Hepatocyte (in vitro differentiated cells): ENCODE measurements around the gene GTF3A. TPM values are rescaled to one million over a fixed set of nuclear protein-coding genes. Genes with fewer than 3 reads are reported as not detected.

Experiments
- DNase-seq: peaks from one replicate; pipeline ENCODE4 v3.0.0-alpha.2; 2016; ENCODE audit warnings: low spot score
- H2AFZ ChIP-seq: fragments of 200-600 bp; sonication (generic); 2 replicates; pipeline ENCODE4 v1.6.0; 2016; ENCODE audit warnings: antibody characterized with exemption, mild to moderate bottlenecking
- H3K27ac ChIP-seq: fragments of 200-600 bp; sonication (generic); 2 replicates; pipeline ENCODE4 v1.5.1; 2016; ENCODE audit warnings: mild to moderate bottlenecking
- H3K27me3 ChIP-seq: fragments of 200-600 bp; sonication (generic); 2 replicates; pipeline ENCODE4 v1.6.1; 2016
- H3K36me3 ChIP-seq: fragments of 200-600 bp; sonication (generic); replicated peaks from 2 replicates; pipeline ENCODE4 v1.5.1; 2016; ENCODE audit warnings: low read depth; ENCODE audit not compliant: insufficient read depth
- H3K4me1 ChIP-seq: fragments of 200-600 bp; sonication (generic); 2 replicates; pipeline ENCODE4 v1.5.1; 2016; ENCODE audit warnings: mild to moderate bottlenecking, moderate library complexity; ENCODE audit not compliant: insufficient read depth
- H3K4me2 ChIP-seq: fragments of 200-600 bp; sonication (generic); 2 replicates; pipeline ENCODE4 v1.6.0; 2016
- H3K4me3 ChIP-seq: fragments of 200-600 bp; sonication (generic); 2 replicates; pipeline ENCODE4 v1.5.1; 2016; ENCODE audit warnings: mild to moderate bottlenecking
- H3K79me2 ChIP-seq: fragments of 200-600 bp; sonication (generic); 2 replicates; pipeline ENCODE4 v1.6.0; 2017; ENCODE audit warnings: mild to moderate bottlenecking
- H3K9me2 ChIP-seq: fragments of 200-600 bp; sonication (generic); replicated peaks from 2 replicates; pipeline ENCODE4 v1.6.0; 2017; ENCODE audit warnings: mild to moderate bottlenecking; ENCODE audit not compliant: insufficient read depth
- H3K9me3 ChIP-seq: fragments of 200-600 bp; sonication (generic); 2 replicates; pipeline ENCODE4 v1.5.1; 2016; ENCODE audit warnings: low read depth, mild to moderate bottlenecking
- H4K20me1 ChIP-seq: fragments of 200-600 bp; sonication (generic); 2 replicates; pipeline ENCODE4 v1.6.0; 2016; ENCODE audit warnings: mild to moderate bottlenecking; ENCODE audit not compliant: insufficient read depth, poor library complexity, severe bottlenecking
- CTCF ChIP-seq: fragments of 200-600 bp; sonication (generic); IDR thresholded peaks from 2 replicates; pipeline ENCODE4 v1.5.1; 2016; ENCODE audit warnings: antibody characterized with exemption, mild to moderate bottlenecking; ENCODE audit not compliant: poor library complexity
- EZH2 ChIP-seq: fragments of 200-600 bp; sonication (generic); IDR thresholded peaks from 2 replicates; pipeline ENCODE4 v1.6.1; 2016; ENCODE audit warnings: antibody characterized with exemption, mild to moderate bottlenecking, borderline replicate concordance
- EZH2phosphoT487 ChIP-seq: fragments of 200-600 bp; sonication (generic); IDR thresholded peaks from one replicate; pipeline ENCODE4 v1.6.1; 2018; ENCODE audit warnings: antibody characterized with exemption, mild to moderate bottlenecking, low read depth, moderate library complexity; ENCODE audit not compliant: unreplicated experiment, severe bottlenecking
- WGBS: methylation state at CpG from one replicate; pipeline ENCODE4 v1.1.6; 2016; ENCODE audit warnings: low lambda C conversion rate; ENCODE audit errors: missing lambda C conversion rate; 5-methylcytosine and 5-hydroxymethylcytosine counted together
- polyA plus RNA-seq: library from polyadenylated mRNA; unstranded; fragments of >200 nt; fragmentation: Nextera tagmentation; extraction: Ambion mirVana; gene quantifications from 2 replicates; pipeline ENCODE4 v1.2.1, GENCODE V29; 2016
- total RNA-seq: library from RNA; depleted of rRNA; stranded (reverse); fragments of >200 nt; gene quantifications from 2 replicates; pipeline ENCODE4 v1.2.3, GENCODE V29; 2014

GTF3A gene
- total and polyA plus RNA-seq, 2 experiments from 2014 or later = 77.1 to 121 TPM

GRCh38 chr13:27379126-27379525 is 45.3 kb upstream of the GTF3A start:
- Histone ChIP-seq H2AFZ (no peak overlapping the region), H3K4me2 (no peak overlapping the region), H4K20me1 (no peaks in the 10 kb centered on the region), H3K9me3 (no peaks in the 10 kb centered on the region), H3K9me2 (no peaks in the 10 kb centered on the region), H3K36me3 (no peaks in the 10 kb centered on the region), H3K4me3 (no peak overlapping the region), H3K27ac (no peak overlapping the region), H3K27me3 (no peaks in the 10 kb centered on the region), H3K4me1 (no peaks in the 10 kb centered on the region), H3K79me2 (no peaks in the 10 kb centered on the region)
- TF ChIP-seq EZH2phosphoT487 = no peak
- TF ChIP-seq CTCF = no peak
- no peak for TF ChIP-seq EZH2
- 75% methylated on average over 4 of the region's 4 CpGs for WGBS
- DNase-seq = no peak

- H4K20me1 ChIP-seq = no peaks in the 10 kb centered on the region
Observed at GRCh38 chr13:27379694-27380641, 44.5 kb upstream of the GTF3A start.

GRCh38 chr13:27381601-27382000 is 42.8 kb upstream of the GTF3A start:
- Histone ChIP-seq H3K36me3 (no peaks in the 10 kb centered on the region), H3K9me2 (no peaks in the 10 kb centered on the region), H4K20me1 (no peaks in the 10 kb centered on the region), H3K27me3 (no peaks in the 10 kb centered on the region), H3K4me1 (no peaks in the 10 kb centered on the region), H3K4me2 (no peak overlapping the region), H3K4me3 (no peak overlapping the region), H3K79me2 (no peaks in the 10 kb centered on the region), H3K27ac (no peak overlapping the region), H2AFZ (no peak overlapping the region), H3K9me3 (no peaks in the 10 kb centered on the region)
- WGBS = 58% methylated on average over 17 of the region's 17 CpGs
- no peak for DNase-seq
- no peak for TF ChIP-seq EZH2phosphoT487
- TF ChIP-seq EZH2 = no peak
- no peak for TF ChIP-seq CTCF

More at GRCh38 chr13:27379694-27380641, 44.5 kb upstream of the GTF3A start:
- peak; percentile 87 for DNase-seq
- no peak overlapping the region for H3K4me3 ChIP-seq
- no peaks in the 10 kb centered on the region for H3K9me3 ChIP-seq
- no peaks in the 10 kb centered on the region for H3K4me1 ChIP-seq
- H3K27ac ChIP-seq = no peak overlapping the region
- 37% methylated on average over 14 of the region's 14 CpGs for WGBS
- H3K9me2 ChIP-seq = no peaks in the 10 kb centered on the region
- no peaks in the 10 kb centered on the region for H3K27me3 ChIP-seq
- H3K79me2 ChIP-seq = no peaks in the 10 kb centered on the region
- H3K36me3 ChIP-seq = no peaks in the 10 kb centered on the region
- no peak overlapping the region for H2AFZ ChIP-seq
- TF ChIP-seq EZH2 (no peak), EZH2phosphoT487 (no peak), CTCF (peak; percentile 77)
- no peak overlapping the region for H3K4me2 ChIP-seq
